ENCODE measurements around the gene SPECC1L. TPM values are rescaled to one million over a fixed set of nuclear protein-coding genes. Genes with fewer than 3 reads are reported as not detected.
A peak's percentile ranks its signal among the peaks of the same experiment; 100 is the strongest.
"Not testable (repeated sequence)": the region's sequence is repeated elsewhere in the genome, so short reads cannot be mapped to it uniquely, and the experiment has no call there.

Gene SPECC1L
- total RNA-seq, 1 donor from 2014 or later, result 37.2 TPM

GRCh38 chr22:24240381-24240780, 30.2 kb upstream of the SPECC1L start:
- intact Hi-C loops (cut with micrococcal nuclease), result loop anchor here (5.0 to 10.0 kb wide), 2 partner anchors 33 to 256 kb away; partner anchors contain the start of gene GSTT2
- DNase-seq, result no peak
- peak overlapping the region; percentile 37 for H3K27ac Mint-ChIP-seq
- H3K9me3 Mint-ChIP-seq, result no peaks in the 10 kb centered on the region
- H3K4me1 Mint-ChIP-seq, result peaks cover 36% of the 10 kb centered on the region
- H3K36me3 Mint-ChIP-seq (ENCODE audit: low read depth), result no peaks in the 10 kb centered on the region
- H3K27me3 Mint-ChIP-seq, result no peaks in the 10 kb centered on the region
- no peak overlapping the region for H3K4me3 Mint-ChIP-seq

DNA sequence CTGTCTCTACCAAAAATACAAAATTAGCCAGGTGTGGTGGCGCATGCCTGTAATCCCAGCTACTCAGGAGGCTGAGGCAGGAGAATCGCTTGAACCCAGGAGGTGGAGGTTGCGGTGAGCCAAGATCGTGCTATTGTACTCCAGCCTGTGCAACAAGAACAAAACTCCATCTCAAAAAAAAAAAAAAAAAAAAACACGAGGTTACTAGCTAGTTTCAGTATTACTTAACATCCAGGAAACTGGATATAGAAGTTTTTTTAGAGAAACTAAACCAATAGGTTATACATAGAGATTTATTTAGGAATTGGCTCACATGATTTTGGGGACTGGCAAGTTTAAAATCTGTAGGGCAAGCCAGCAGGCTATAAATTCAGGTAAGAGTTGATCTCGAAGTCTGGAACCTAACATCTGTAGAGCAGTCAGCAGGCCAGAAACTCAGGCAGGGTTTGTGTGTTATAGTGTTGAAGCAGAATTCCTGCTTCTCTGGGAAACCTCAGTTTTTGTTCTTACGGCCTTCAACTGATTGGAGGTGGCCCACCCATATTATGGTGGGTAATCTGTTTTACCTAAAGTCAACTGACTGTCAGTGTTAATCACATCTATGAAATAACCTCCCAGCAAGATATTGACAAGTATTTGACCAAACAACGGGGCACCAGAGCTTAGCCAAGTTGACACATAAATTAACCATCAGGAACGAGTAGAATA, 29.5 kb upstream of the SPECC1L start:
- not testable (repeated sequence) for DNase-seq; H3K27me3 Mint-ChIP-seq; H3K9me3 Mint-ChIP-seq; H3K36me3 Mint-ChIP-seq (ENCODE audit: low read depth)
- intact Hi-C loops (cut with micrococcal nuclease), result loop anchor here (1.0 to 10.0 kb wide), 3 partner anchors 34 to 256 kb away; partner anchors contain the start of gene GSTT2
- H3K27ac Mint-ChIP-seq, result peak overlapping the region; percentile 49
- peaks cover 34% of the 10 kb centered on the region for H3K4me1 Mint-ChIP-seq
- peak overlapping the region; percentile 41 for H3K4me3 Mint-ChIP-seq

DNA sequence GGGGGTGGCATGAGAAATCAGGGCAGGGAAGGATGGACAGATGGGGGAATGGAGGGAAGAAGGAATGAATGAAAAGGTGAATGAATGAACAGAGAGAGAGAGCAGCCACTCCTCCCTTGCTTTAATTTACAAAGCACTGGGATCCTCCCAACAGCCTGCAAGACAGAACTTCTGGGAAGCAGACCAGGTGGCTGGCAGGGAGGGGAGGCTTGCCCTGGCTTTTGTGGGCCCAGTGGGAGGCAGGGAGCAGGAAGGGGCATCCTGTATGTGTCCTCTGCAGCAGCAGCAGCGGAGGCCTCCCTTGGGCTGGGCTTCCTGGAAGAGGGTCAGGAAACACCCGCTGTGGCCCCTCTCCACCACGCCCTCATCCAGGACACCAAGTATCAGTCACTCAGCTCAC, 27.2 kb upstream of the SPECC1L start:
- intact Hi-C loops (cut with micrococcal nuclease), result loop anchor here (5.0 to 10.0 kb wide), 2 partner anchors 36 to 259 kb away; partner anchors contain the start of gene GSTT2
- H3K4me3 Mint-ChIP-seq, result peak overlapping the region; percentile 65
- peak overlapping the region; percentile 67 for H3K27ac Mint-ChIP-seq
- H3K4me1 Mint-ChIP-seq, result peaks cover 34% of the 10 kb centered on the region
- DNase-seq; H3K27me3 Mint-ChIP-seq; H3K36me3 Mint-ChIP-seq (ENCODE audit: low read depth); H3K9me3 Mint-ChIP-seq: not testable (repeated sequence)

GRCh38 chr22:24244144-24244787, 26.4 kb upstream of the SPECC1L start:
- Mint-ChIP-seq H3K27me3 (no peaks in the 10 kb centered on the region), H3K4me3 (peak overlapping the region; percentile 1), H3K4me1 (peaks cover 34% of the 10 kb centered on the region), H3K9me3 (no peaks in the 10 kb centered on the region), H3K27ac (peak overlapping the region; percentile 17), H3K36me3 (ENCODE audit: low read depth) (no peaks in the 10 kb centered on the region)
- no peak for DNase-seq
- intact Hi-C loops (cut with micrococcal nuclease), result loop anchor here (5.0 to 10.0 kb wide), 2 partner anchors 37 to 259 kb away; partner anchors contain the start of gene GSTT2

- Mint-ChIP-seq H3K4me3 (peak within 1 kb of the TSS; percentile 1), H3K27ac (peak within 1 kb of the TSS; percentile 17), H3K4me1 (peaks cover 32% of the 10 kb centered on the region)
- intact Hi-C loops (cut with micrococcal nuclease), result loop anchor here (10.0 kb wide), 1 partner anchor 260 kb away; the partner anchor contains the start of gene GSTT2
- not testable (repeated sequence) for H3K27me3 Mint-ChIP-seq; DNase-seq; H3K36me3 Mint-ChIP-seq (ENCODE audit: low read depth); H3K9me3 Mint-ChIP-seq
Observed at GRCh38 chr22:24245030-24245431, 25.6 kb upstream of the SPECC1L start, which contains the start of gene GGT5. Gene GGT5, minus strand, starts transcription at chr22:24245082. Its CDS starts 357 bp downstream, at chr22:24244725.

DNA sequence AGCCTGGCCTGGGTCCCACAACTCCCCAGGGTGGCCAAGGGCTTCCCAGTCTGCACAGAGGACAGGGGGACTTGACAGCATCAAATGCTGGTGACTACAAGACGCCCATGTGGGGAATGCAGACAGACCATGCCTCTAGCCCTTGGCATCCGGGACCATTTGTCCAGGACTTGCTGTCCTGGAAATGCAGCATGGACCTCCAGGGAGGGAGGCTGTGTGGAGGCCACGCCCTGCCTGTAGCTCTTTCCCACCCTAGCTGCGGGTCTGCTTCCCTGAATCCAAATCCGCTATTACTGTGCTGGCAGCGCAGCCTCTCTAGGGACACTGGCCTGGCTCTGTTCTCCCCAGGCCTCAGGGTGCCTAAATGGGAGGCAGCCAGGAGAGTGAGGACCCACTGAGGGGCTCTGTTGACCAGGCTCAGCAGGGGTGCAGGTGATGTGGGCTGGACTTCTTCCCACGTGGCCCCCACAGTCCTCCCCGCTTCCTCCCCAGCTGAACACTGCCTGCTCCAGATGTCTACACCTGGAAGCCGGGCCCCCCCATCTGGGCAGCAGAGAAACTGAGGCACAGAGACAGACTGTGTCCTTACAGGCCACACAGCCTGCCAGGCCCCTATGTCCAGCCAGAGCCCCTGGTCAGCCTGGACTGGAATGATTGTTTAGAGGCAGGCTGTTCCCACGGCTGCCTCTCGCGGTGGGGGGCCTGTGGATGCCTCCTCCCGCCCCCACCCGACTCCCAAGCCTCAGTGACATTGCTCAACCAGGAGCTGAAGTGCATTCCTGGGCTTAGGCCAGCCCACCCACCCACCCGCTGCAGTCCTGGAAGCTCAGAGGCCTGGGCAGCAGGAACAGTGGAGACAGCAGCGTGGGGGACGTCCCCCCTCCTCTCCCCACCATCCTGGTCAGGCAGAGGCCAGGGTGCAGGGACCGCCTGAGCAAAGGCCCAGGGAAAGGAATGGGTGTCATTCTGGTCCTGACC, 24.8 kb upstream of the SPECC1L start:
- not testable (repeated sequence) for H3K4me3 Mint-ChIP-seq; DNase-seq; H3K36me3 Mint-ChIP-seq (ENCODE audit: low read depth); H3K27ac Mint-ChIP-seq; H3K9me3 Mint-ChIP-seq; H3K27me3 Mint-ChIP-seq
- peaks cover 27% of the 10 kb centered on the region for H3K4me1 Mint-ChIP-seq
- intact Hi-C loops (cut with micrococcal nuclease), result loop anchor here (10.0 kb wide), 1 partner anchor 261 kb away; the partner anchor contains the start of gene GSTT2

DNA sequence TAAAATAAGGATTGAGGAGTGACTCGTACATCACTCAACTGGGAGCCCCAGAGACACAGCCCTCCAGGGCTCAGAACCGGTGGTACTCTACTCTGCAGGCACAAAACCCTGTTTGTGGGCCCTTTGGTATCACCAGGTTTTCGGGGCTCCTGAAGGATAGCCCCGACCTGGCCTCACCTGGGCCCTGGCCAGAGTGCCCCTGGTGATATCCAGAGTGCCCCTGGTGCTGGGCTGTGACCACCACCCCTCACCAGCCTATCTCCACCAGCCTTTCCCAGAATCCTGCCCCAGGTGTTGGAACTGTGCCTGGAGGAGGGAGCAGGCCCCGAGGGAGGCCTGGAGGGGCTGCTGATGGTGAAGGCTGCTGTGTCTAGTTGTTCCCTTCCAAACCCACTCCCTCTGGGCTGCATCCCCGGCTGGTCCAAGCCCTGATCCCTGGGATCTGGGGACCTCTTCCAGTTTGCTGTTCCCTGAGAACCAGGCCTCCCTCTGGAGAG, 23.6 kb upstream of the SPECC1L start:
- DNase-seq, result no peak
- Mint-ChIP-seq H3K27me3 (no peaks in the 10 kb centered on the region), H3K27ac (no peak overlapping the region), H3K4me1 (peaks cover 19% of the 10 kb centered on the region), H3K4me3 (no peak overlapping the region), H3K36me3 (ENCODE audit: low read depth) (no peaks in the 10 kb centered on the region), H3K9me3 (no peaks in the 10 kb centered on the region)
- intact Hi-C loops (cut with micrococcal nuclease), result loop anchor here (10.0 kb wide), 1 partner anchor 262 kb away; the partner anchor contains the start of gene GSTT2

- Mint-ChIP-seq H3K36me3 (ENCODE audit: low read depth) (no peaks in the 10 kb centered on the region), H3K27me3 (no peaks in the 10 kb centered on the region), H3K4me3 (no peak overlapping the region), H3K4me1 (peaks cover 13% of the 10 kb centered on the region), H3K27ac (no peak overlapping the region), H3K9me3 (no peaks in the 10 kb centered on the region)
- DNase-seq, result peak; percentile 87
- intact Hi-C loops (cut with micrococcal nuclease), result loop anchor here (10.0 kb wide), 1 partner anchor 263 kb away; the partner anchor contains the start of gene GSTT2
Observed at GRCh38 chr22:24247564-24248344, 22.9 kb upstream of the SPECC1L start.

GRCh38 chr22:24248611-24249010, 22.0 kb upstream of the SPECC1L start:
- not testable (repeated sequence) for DNase-seq; H3K36me3 Mint-ChIP-seq (ENCODE audit: low read depth); H3K27me3 Mint-ChIP-seq; H3K9me3 Mint-ChIP-seq; H3K4me3 Mint-ChIP-seq; H3K27ac Mint-ChIP-seq; H3K4me1 Mint-ChIP-seq
- intact Hi-C loops (cut with micrococcal nuclease), result loop anchor here (10.0 kb wide), 1 partner anchor 264 kb away; the partner anchor contains the start of gene GSTT2

DNA sequence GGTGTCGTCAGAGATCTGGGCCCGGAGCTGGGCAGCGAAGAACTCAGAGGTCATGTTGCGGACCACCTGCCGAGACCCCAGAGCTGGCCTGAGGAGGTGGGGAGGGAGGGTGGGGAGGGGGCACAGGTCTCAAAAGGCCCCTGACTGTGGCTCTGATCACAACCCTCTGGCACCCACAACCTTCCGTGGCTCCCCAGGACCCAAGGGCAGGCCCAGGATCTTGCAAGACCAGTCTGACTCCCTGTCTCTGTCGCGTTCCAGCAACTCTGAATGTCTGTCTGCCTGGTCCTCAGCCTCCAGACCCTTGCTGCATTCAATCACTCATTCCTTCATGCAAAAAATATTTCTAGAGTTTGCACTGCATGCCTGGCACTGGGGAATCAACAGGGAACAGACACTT, 21.2 kb upstream of the SPECC1L start:
- H3K4me1 Mint-ChIP-seq; H3K4me3 Mint-ChIP-seq; H3K36me3 Mint-ChIP-seq (ENCODE audit: low read depth); H3K9me3 Mint-ChIP-seq; DNase-seq; H3K27ac Mint-ChIP-seq; H3K27me3 Mint-ChIP-seq: not testable (repeated sequence)
- intact Hi-C loops (cut with micrococcal nuclease), result loop anchor here (10.0 kb wide), 1 partner anchor 265 kb away; the partner anchor contains the start of gene GSTT2

GRCh38 chr22:24251286-24251685, 19.3 kb upstream of the SPECC1L start:
- H3K4me3 Mint-ChIP-seq; intact Hi-C loops (cut with micrococcal nuclease); H3K27ac Mint-ChIP-seq; H3K36me3 Mint-ChIP-seq (ENCODE audit: low read depth); H3K27me3 Mint-ChIP-seq; H3K9me3 Mint-ChIP-seq; H3K4me1 Mint-ChIP-seq; DNase-seq: not testable (repeated sequence)

GRCh38 chr22:24253126-24253525, 17.5 kb upstream of the SPECC1L start:
- H3K27me3 Mint-ChIP-seq; H3K4me1 Mint-ChIP-seq; H3K4me3 Mint-ChIP-seq; H3K9me3 Mint-ChIP-seq; DNase-seq; H3K36me3 Mint-ChIP-seq (ENCODE audit: low read depth); H3K27ac Mint-ChIP-seq; intact Hi-C loops (cut with micrococcal nuclease): not testable (repeated sequence)

All from activated CD4-positive, alpha-beta T cell treated with anti-CD3 and anti-CD28 coated beads, Interleukin-2, amount 10 ng/mL, durations not matched to agents 24 days and 14 days (primary cell).